Measurements from ENCODE around the gene FMN2.

Gene FMN2

GRCh38 chr1:240254006-240254405 lies 162.3 kb downstream of the FMN2 start:
- peaks cover 2% of the 10 kb centered on the region; the same call in 1 of the 2 replicates for H3K36me3 ChIP-seq (ENCODE audit: control insufficient read depth, low read length)

GRCh38 chr1:240254778-240255291 lies 163.2 kb downstream of the FMN2 start:
- Histone ChIP-seq H3K36me3 (ENCODE audit: control insufficient read depth, low read length) (peaks cover 2% of the 10 kb centered on the region; the same call in 1 of the 2 replicates), H3K9me2 (replicated peaks; ENCODE audit: control insufficient read depth, low read length) (no peaks in the 10 kb centered on the region), H3K4me1 (ENCODE audit: control insufficient read depth, low read length) (no peaks in the 10 kb centered on the region), H3K27ac (ENCODE audit: low read depth, low read length) (no peak overlapping the region), H4K20me1 (ENCODE audit: control insufficient read depth, insufficient read depth, low read depth, low read length) (no peaks in the 10 kb centered on the region), H3F3A (ENCODE audit: control insufficient read depth, insufficient read depth) (no peaks in the 10 kb centered on the region), H3K4me3 (ENCODE audit: low read length) (no peak overlapping the region), H3K4me2 (ENCODE audit: low read length) (no peak overlapping the region), H3K27me3 (ENCODE audit: control insufficient read depth, low read length) (no peaks in the 10 kb centered on the region), H3K79me2 (ENCODE audit: control insufficient read depth, low read length) (no peaks in the 10 kb centered on the region), H3K9me3 (ENCODE audit: control insufficient read depth, insufficient read depth, low read length) (no peaks in the 10 kb centered on the region)
- TF ChIP-seq CTCF (IDR thresholded peaks at IDR 0.05; ENCODE audit: low read depth, low read length, poor library complexity, severe bottlenecking) (no peak), EZH2phosphoT487 (IDR thresholded peaks at IDR 0.05; ENCODE audit: borderline replicate concordance, low read length) (no peak)

More at GRCh38 chr1:240254006-240254405, 162.3 kb downstream of the FMN2 start:
- Histone ChIP-seq H3K4me1 (ENCODE audit: control insufficient read depth, low read length) (no peaks in the 10 kb centered on the region), H3K27me3 (ENCODE audit: control insufficient read depth, low read length) (no peaks in the 10 kb centered on the region), H3F3A (ENCODE audit: control insufficient read depth, insufficient read depth) (no peaks in the 10 kb centered on the region), H3K9me3 (ENCODE audit: control insufficient read depth, insufficient read depth, low read length) (0 out of 2 replicates have a peak, but pooled peaks cover 5% of the 10 kb centered on the region), H4K20me1 (ENCODE audit: control insufficient read depth, insufficient read depth, low read depth, low read length) (no peaks in the 10 kb centered on the region), H3K4me2 (ENCODE audit: low read length) (no peak overlapping the region), H3K9me2 (replicated peaks; ENCODE audit: control insufficient read depth, low read length) (no peaks in the 10 kb centered on the region), H3K4me3 (ENCODE audit: low read length) (no peak overlapping the region), H3K27ac (ENCODE audit: low read depth, low read length) (no peak overlapping the region), H3K79me2 (ENCODE audit: control insufficient read depth, low read length) (no peaks in the 10 kb centered on the region)
- TF ChIP-seq CTCF (IDR thresholded peaks at IDR 0.05; ENCODE audit: low read depth, low read length, poor library complexity, severe bottlenecking) (no peak), EZH2phosphoT487 (IDR thresholded peaks at IDR 0.05; ENCODE audit: borderline replicate concordance, low read length) (no peak)

GRCh38 chr1:240255922-240256321 lies 164.2 kb downstream of the FMN2 start:
- Histone ChIP-seq H4K20me1 (ENCODE audit: control insufficient read depth, insufficient read depth, low read depth, low read length) (no peaks in the 10 kb centered on the region), H3K27me3 (ENCODE audit: control insufficient read depth, low read length) (no peaks in the 10 kb centered on the region), H3K4me2 (ENCODE audit: low read length) (no peak overlapping the region), H3F3A (ENCODE audit: control insufficient read depth, insufficient read depth) (no peaks in the 10 kb centered on the region), H3K9me3 (ENCODE audit: control insufficient read depth, insufficient read depth, low read length) (no peaks in the 10 kb centered on the region), H3K4me1 (ENCODE audit: control insufficient read depth, low read length) (no peaks in the 10 kb centered on the region), H3K27ac (ENCODE audit: low read depth, low read length) (no peak overlapping the region), H3K36me3 (ENCODE audit: control insufficient read depth, low read length) (peaks cover 2% of the 10 kb centered on the region; the same call in 1 of the 2 replicates), H3K79me2 (ENCODE audit: control insufficient read depth, low read length) (no peaks in the 10 kb centered on the region), H3K9me2 (replicated peaks; ENCODE audit: control insufficient read depth, low read length) (no peaks in the 10 kb centered on the region), H3K4me3 (ENCODE audit: low read length) (no peak overlapping the region)
- no peak for TF ChIP-seq CTCF (IDR thresholded peaks at IDR 0.05; ENCODE audit: low read depth, low read length, poor library complexity, severe bottlenecking)
- no peak for TF ChIP-seq EZH2phosphoT487 (IDR thresholded peaks at IDR 0.05; ENCODE audit: borderline replicate concordance, low read length)

Measured in DOHH2 (cell line).